GM21423 (cell line): ENCODE data around the gene CREB5.
A peak's percentile ranks its signal among the peaks of the same experiment; 100 is the strongest.

Experiments used
- ATAC-seq: cut with Tn5 transposase; IDR thresholded peaks from one replicate; pipeline ENCODE4 v1.9.1; 2021; ENCODE audit warnings: mild to moderate bottlenecking, moderate library complexity; ENCODE audit not compliant: unreplicated experiment

The CREB5 gene

DNA sequence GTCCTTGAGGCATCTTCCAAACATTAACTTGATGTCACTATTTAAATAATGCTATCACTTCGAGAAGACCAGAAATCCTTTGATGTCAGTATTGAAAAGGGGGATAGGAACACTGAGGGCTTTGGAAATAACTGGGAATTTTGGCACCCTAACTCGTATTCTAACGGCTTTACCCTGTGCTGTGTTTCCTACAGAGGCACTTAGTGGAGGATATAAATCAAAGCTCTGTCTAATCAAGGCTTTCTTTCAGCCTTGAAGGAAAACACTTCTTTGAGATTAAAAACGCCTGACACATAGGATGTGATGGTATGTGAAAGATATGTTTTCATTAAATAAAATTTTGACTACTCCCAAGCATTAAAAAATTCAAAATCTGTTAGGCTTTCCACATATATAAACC is 62.3 kb downstream of the CREB5 start:
- no peak for ATAC-seq

DNA sequence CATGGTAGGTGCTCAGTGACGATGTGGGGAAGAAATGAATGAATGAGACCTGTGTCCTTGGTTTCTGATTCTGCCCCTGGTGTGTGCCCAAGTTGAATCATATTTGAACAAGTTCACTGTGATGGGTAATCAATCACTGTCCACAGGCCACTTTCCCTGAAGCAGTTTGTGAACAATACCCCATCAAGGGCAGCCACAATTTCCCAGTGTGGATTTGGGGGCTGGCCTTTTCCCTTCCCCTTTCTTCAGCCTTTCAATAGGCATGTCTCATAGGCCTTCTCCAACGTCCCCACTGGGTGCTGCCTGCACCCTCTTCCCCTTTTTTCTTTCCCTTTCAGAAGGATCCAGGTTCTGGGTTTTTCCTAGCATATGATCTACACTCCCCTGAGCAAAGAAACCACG is 64.7 kb downstream of the CREB5 start:
- ATAC-seq: no peak

DNA sequence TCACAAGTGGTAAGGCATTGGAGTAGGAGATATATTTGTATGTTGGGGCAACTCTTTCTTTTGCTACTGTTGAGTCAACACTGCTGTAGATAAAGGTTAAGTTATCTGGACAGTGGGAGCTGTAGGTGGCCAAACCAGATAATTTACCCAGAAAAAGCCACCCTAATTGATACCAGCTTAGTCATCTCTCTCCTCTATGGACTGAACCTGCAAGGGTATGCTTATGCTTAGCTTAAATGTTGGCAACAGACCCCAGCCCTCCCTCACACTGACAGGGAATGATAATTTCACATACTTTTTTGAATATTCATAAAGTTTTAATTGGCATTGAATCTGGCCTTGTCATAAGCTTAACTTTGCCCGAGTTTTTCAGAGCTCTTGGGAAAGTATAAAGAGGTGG is 66.3 kb downstream of the CREB5 start:
- ATAC-seq: no peak

GRCh38 chr7:28479507-28479947 is 67.2 kb downstream of the CREB5 start:
- peak; percentile 65 for ATAC-seq

DNA sequence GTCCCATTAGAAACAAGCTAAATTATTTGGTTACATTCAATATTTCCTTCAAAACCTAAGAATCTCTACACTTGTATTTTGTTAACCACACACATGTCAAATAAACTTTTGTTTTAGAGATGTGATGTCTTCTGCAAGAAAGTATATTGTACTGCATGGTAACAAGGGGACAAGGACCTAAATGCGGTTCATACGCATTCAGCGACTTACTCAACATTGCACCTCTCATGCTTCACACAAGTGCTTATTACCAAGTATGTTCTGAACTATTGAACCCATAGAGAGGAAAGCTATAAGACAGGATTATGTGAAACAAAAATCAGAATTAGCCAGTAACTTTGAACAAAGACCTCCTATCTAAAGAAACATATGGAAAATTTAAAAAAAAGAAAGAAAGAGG is 68.3 kb downstream of the CREB5 start:
- ATAC-seq: no peak

DNA sequence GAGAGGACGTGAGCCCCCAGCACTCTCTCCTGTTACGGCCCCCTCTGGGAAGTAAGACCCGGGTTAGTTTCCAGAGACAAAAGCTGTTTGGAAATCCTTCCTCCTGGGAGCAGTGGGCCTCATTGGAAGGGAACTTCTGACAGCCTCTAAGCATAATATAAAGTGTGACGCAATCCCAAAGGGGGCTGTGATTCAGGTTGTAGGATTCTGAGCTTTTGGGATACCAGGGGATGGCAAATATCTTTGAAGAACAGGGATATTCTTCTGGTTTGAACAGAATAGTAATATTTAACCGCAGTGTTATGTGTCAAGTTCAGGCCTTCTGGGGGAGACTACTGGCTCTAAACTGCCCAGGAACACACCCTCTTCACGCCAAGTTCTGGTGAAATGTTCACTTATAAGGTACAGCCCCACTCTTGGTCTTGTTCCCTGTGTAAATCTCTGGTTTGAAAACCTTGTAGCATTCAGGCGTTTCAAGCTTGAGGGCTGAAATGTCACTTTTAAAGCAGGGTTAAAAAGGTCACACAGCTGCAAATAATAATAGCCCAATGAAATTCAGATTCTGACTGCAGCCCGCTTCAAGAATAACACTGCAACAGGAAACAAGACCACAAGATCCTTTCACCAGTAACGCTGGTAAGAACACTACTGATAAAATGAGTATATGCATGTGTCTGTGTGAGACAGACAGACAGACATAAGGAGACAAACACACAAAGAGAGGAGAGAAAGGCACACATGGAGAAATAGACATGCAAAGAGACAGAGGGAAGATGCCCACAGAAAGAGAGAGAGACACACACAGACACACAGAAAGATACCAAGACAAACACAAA is 69.0 kb downstream of the CREB5 start:
- ATAC-seq: peak; percentile 68

DNA sequence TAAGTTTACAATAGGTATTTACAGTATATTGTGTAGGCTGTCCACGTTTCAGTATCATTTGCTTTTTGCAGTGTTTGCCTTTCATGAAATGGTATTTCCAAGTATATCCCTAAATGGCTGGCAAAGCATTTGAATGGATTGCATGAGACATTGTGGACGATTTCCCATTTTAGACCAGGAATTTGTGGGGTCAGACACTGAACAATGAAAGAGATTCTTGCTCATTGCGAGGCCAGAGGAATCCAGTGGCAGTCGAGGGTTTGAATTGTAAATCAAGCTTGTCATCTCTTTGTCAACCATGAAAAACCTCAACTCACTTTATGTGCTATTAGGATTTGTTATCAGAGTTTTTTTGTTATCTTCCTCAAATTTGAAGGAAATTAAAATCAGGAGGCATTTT is 70.8 kb downstream of the CREB5 start:
- ATAC-seq: no peak

GRCh38 chr7:28483908-28484605 is 71.7 kb downstream of the CREB5 start:
- no peak for ATAC-seq

DNA sequence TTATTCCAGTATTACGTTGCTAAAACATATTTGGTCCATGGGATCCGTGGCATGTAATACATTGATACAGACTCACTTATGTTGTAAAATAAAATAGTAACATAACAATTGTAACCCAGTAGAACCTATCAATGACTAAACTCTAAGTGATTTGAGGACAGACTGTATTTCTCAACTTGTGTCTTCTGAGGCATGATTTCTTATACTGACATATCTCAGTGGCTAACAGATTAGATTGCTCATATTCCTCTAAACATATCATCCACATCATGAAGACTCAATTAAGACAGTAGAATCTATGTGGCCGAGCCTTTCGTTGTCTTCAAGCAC is 72.3 kb downstream of the CREB5 start:
- no peak for ATAC-seq

GRCh38 chr7:28487487-28487886 is 75.2 kb downstream of the CREB5 start:
- no peak for ATAC-seq

- ATAC-seq: no peak
Measured at GRCh38 chr7:28488061-28488791, 75.9 kb downstream of the CREB5 start.

- no peak for ATAC-seq
Measured at GRCh38 chr7:28490831-28491230, 78.5 kb downstream of the CREB5 start.

DNA sequence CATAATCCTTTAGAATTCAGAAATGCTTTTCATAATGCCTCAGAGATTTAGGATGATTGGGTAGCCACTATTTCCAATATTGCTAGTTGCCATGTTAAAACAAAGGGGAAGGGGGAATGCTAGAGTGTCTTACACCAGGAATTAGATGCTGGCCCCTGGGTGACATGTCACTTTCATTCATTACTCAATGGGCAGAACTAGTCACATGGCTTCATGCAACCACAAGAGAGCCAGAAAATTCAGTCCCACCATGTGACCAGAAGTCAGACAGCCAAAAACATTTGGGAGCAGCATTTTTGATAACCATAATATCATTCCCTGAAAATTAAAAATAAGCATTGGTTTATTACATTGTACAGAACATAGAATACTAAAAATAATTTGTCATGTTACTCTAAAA is 81.2 kb downstream of the CREB5 start:
- ATAC-seq: no peak

GRCh38 chr7:28497009-28497408 is 84.7 kb downstream of the CREB5 start:
- no peak for ATAC-seq

GRCh38 chr7:28498636-28499035 is 86.3 kb downstream of the CREB5 start:
- no peak for ATAC-seq

GRCh38 chr7:28500138-28500537 is 87.8 kb downstream of the CREB5 start:
- ATAC-seq: no peak

DNA sequence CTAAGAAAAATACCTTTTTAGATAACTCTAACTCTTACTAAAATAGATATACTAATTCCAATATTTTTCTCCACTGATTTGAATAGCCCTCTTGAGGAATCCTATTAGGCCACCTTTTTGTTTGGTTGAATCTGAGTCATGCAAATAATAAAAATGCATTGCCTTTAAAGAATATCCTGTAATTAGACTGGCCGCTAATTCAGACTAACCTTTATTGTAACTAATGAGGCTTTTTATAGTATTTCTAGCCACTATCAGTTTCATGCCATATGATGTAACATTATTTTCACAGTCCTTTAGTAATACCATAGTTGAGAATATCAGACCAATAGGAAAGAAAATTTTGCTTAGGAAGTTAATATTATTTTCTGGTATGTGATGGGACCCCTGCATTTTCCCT is 90.1 kb downstream of the CREB5 start:
- no peak for ATAC-seq

GRCh38 chr7:28503396-28503795 is 91.1 kb downstream of the CREB5 start:
- no peak for ATAC-seq

- no peak for ATAC-seq
Measured at GRCh38 chr7:28505014-28505413, 92.7 kb downstream of the CREB5 start.

GRCh38 chr7:28505867-28506266 is 93.5 kb downstream of the CREB5 start:
- ATAC-seq: no peak

GRCh38 chr7:28507525-28508282 is 95.4 kb downstream of the CREB5 start:
- ATAC-seq: no peak
